ENCODE data around the gene SHD. TPM values are rescaled to one million over a fixed set of nuclear protein-coding genes. Genes with fewer than 3 reads are reported as not detected.
A peak's percentile ranks its signal among the peaks of the same experiment; 100 is the strongest.

The SHD gene
- total and polyA plus RNA-seq, 2 of the 8 experiments (the other 6 are each of a cell fraction or from before 2014, with no cell fraction given), result 5.8 to 10.7 TPM

GRCh38 chr19:4305659-4306058 is 26.6 kb downstream of the SHD start:
- H3K4ac ChIP-seq (replicated peaks; ENCODE audit: insufficient read length, low read depth, low read length), result no peak overlapping the region
- H3K4me3 ChIP-seq (ENCODE audit: extremely low read depth in 1 of 4, insufficient read depth in 2 of 4, low read depth in 3 of 4, low read length in 4 of 4), result peak overlapping the region in 1 of 4 experiments; percentile 58; a peak in 1 of 8 replicates
- H3K27ac ChIP-seq (ENCODE audit: low read depth, low read length), result no peak overlapping the region
- no peak overlapping the region for H2BK120ac ChIP-seq (replicated peaks; ENCODE audit: low read depth, low read length)
- ChIA-PET CTCF (ENCODE audit: partially characterized antibody) (interaction anchor here (1.0 to 3.1 kb wide), 6 partner anchors 8 to 52 kb away, joined by 4 to 15 read pairs (median 4); no protein-coding TSS in a partner anchor), POLR2A (ENCODE audit: partially characterized antibody) (interaction anchor here (0.5 to 12.2 kb wide), 8 partner anchors 16 to 174 kb away, joined by 3 to 86 read pairs (median 3); partner anchors contain the start of gene SHD)
- peak overlapping the region; percentile 94; the same call in 1 of the 2 replicates for H2BK12ac ChIP-seq (ENCODE audit: low read depth, low read length)
- no peak for DNase-seq (ENCODE audit: low read depth in 1 of 2, low spot score in 2 of 2)
- no peak overlapping the region for H3K14ac ChIP-seq (ENCODE audit: insufficient read length)
- H3K36me3 ChIP-seq (ENCODE audit: control insufficient read depth in 2 of 4, insufficient read depth in 4 of 4, low read length in 3 of 4), result peaks cover 5 to 21% (median 12%) of the 10 kb centered on the region in 4 experiments
- 93% methylated on average over 16 of the region's 16 CpGs; no CpG with 5 or more reads in 1 of the 2 experiments for WGBS, 2 experiments (ENCODE audit: extremely low coverage in 1 of 2, insufficient coverage in 1 of 2, insufficient read length in 1 of 2, insufficient replicate concordance in 2 of 2, low coverage in 1 of 2, low lambda C conversion rate in 2 of 2, missing lambda C conversion rate in 1 of 2)
- no peaks in the 10 kb centered on the region; the same call in 1 of the 2 replicates for H3K23me2 ChIP-seq (ENCODE audit: low read depth, low read length)
- peaks cover 3% of the 10 kb centered on the region; the same call in 1 of the 2 replicates for H3K79me1 ChIP-seq (ENCODE audit: low read depth, low read length)
- no peak overlapping the region for H2AFZ ChIP-seq (ENCODE audit: low read length)
- no peak for FAIRE-seq
- H3K9me3 ChIP-seq (ENCODE audit: insufficient read depth in 2 of 2, low read depth in 1 of 2, low read length in 1 of 2), result no peaks in the 10 kb centered on the region
- H4K5ac ChIP-seq (ENCODE audit: insufficient read length, low read depth, low read length), result no peak overlapping the region
- no peak overlapping the region for H4K91ac ChIP-seq (replicated peaks; ENCODE audit: insufficient read length, low read length)
- H3K56ac ChIP-seq (replicated peaks; ENCODE audit: insufficient read length, low read depth, low read length), result no peak overlapping the region
- no peak overlapping the region for H2BK5ac ChIP-seq (ENCODE audit: low read depth, low read length)
- H3K23ac ChIP-seq (ENCODE audit: insufficient read length), result no peak overlapping the region
- peak overlapping the region in 1 of 4 experiments; percentile 50; a peak in 1 of 7 replicates for H3K9ac ChIP-seq (replicated peaks in 1 of 4; ENCODE audit: extremely low read depth in 1 of 4, low read depth in 3 of 4, low read length in 3 of 4)
- no peak overlapping the region for H3K18ac ChIP-seq (ENCODE audit: extremely low read depth, low read length)
- H3K27me3 ChIP-seq (replicated peaks in 1 of 4; ENCODE audit: control insufficient read depth in 3 of 4, extremely low read depth in 1 of 4, insufficient read depth in 3 of 4, low read length in 3 of 4), result no peaks in the 10 kb centered on the region
- H4K20me1 ChIP-seq (replicated peaks in 1 of 2; ENCODE audit: control insufficient read depth in 1 of 2, insufficient read depth in 2 of 2, low read length in 2 of 2), result peaks cover 0 to 2% of the 10 kb centered on the region in 2 experiments
- no peak overlapping the region for H4K8ac ChIP-seq (ENCODE audit: extremely low read depth, insufficient read depth, low read length)
- no peaks in the 10 kb centered on the region for H3K79me2 ChIP-seq (ENCODE audit: control insufficient read depth in 1 of 2, insufficient read depth in 2 of 2, low read length in 2 of 2)
- H2AK5ac ChIP-seq (ENCODE audit: low read depth, low read length), result peak overlapping the region; percentile 97; the same call in 1 of the 2 replicates
- H3K4me2 ChIP-seq (ENCODE audit: insufficient read depth in 1 of 2, low read depth in 2 of 2, low read length in 2 of 2), result no peak overlapping the region
- H2BK20ac ChIP-seq (ENCODE audit: low read length), result no peak overlapping the region
- TF ChIP-seq EP300 (IDR thresholded peaks at IDR 0.05; ENCODE audit: borderline replicate concordance in 1 of 2, low read depth in 2 of 2, low read length in 2 of 2) (no peak), ATF3 (IDR thresholded peaks at IDR 0.05; ENCODE audit: insufficient read depth, low read depth, low read length) (no peak), SIRT6 (IDR thresholded peaks at IDR 0.05; ENCODE audit: low read length) (no peak)
- H3K4me1 ChIP-seq (replicated peaks in 1 of 4; ENCODE audit: control insufficient read depth in 3 of 4, insufficient read depth in 4 of 4, low read length in 3 of 4), result peaks cover 0 to 8% (median 0%) of the 10 kb centered on the region in 4 experiments; a peak in 3 of 7 replicates
- no peak overlapping the region for H2BK15ac ChIP-seq (ENCODE audit: low read length)
